Measurements from ENCODE around the gene GCG.

DNA sequence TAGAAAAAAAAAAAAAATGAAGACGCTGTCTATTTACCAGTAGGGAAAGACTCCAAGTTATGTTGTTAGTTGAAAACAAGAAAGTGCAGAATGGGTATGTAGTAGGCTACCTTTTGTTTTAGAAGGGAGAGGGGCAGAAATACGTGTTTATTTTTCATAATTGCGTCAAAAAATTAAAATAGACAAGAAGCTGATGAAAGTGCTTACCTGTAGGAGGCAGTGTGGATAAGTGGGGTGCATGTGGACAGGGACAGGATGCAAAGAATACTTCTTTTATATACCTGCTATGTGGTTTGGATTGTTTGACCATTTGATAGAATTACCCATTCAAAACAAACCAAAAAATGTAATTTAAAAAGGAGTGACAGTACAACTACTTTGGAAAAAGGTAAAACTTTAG, 3.0 kb upstream of the GCG start:
- TF ChIP-seq, protein P1, sequence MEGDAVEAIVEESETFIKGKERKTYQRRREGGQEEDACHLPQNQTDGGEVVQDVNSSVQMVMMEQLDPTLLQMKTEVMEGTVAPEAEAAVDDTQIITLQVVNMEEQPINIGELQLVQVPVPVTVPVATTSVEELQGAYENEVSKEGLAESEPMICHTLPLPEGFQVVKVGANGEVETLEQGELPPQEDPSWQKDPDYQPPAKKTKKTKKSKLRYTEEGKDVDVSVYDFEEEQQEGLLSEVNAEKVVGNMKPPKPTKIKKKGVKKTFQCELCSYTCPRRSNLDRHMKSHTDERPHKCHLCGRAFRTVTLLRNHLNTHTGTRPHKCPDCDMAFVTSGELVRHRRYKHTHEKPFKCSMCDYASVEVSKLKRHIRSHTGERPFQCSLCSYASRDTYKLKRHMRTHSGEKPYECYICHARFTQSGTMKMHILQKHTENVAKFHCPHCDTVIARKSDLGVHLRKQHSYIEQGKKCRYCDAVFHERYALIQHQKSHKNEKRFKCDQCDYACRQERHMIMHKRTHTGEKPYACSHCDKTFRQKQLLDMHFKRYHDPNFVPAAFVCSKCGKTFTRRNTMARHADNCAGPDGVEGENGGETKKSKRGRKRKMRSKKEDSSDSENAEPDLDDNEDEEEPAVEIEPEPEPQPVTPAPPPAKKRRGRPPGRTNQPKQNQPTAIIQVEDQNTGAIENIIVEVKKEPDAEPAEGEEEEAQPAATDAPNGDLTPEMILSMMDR (IDR thresholded peaks at IDR 0.05): no peak
- TF ChIP-seq POLR2AphosphoS5 (IDR thresholded peaks at IDR 0.05): no peak
- TF ChIP-seq EP300 (IDR thresholded peaks at IDR 0.05): no peak
- TF ChIP-seq POLR2A (IDR thresholded peaks at IDR 0.05; ENCODE audit: low read depth): no peak
